Brain pericyte (primary cell): Measurements from ENCODE around the gene HEATR5A.
"Not testable (repeated sequence)": the region's sequence is repeated elsewhere in the genome, so short reads cannot be mapped to it uniquely, and the experiment has no call there.

ENCODE experiments used
- DNase-seq: peaks from one replicate; pipeline ENCODE4 v3.0.0-alpha.2; 2012; ENCODE audit warnings: low read depth, low spot score

Gene HEATR5A

DNA sequence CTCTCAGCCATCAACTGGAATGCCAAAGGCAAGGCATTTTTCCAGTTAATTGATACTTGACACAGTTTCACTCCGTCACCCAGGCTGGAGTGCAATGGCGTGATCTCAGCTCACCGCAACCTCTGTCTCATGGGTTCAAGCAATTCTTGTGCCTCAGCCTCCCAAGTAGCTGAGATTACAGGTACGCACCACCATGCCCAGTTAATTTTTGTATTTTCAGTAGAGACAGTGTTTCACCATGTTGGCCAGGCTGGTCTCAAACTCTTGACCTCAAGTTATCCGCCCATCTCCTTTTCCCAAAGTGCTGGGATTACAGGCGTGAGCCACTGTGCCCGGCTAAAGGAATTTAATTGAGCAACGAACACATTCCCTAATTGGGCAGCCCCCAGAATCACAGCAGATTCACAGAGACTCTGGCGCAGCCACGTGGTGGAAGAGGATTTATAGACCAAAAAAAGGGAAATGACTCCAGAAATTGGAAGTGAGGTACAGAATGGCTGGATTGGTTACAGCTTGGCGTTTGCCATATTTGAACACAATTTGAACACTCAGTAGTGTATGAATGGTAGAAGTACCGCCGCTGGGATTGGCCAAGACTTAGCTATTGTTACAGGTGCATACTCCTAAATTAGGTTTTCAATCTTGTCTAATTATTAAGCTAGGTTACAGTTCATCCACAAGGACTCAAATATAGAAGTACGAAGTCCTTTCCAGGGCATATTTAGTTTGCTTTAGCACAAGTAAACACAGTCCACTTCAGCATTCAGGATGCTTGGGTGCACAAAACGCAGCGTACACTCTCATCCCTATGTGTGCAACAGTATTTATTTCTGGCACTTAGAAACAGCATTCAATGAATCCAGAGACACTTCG, 162.6 kb downstream of the HEATR5A start:
- not testable (repeated sequence) for DNase-seq

DNA sequence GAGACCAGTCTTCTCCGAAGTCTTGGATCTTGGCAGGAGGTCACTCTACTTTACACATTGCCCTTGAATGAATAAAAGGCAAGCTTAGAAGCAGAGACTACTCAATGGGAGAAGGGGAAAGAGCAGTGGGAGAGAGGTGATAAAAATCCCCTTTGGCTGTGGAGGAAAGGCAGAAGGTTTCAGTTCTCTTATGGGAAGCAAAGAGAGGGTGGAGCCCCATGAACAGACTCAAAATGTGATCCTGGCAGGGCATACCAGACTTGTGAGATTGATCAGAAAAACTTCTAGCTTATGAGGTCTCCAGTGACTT, 163.2 kb downstream of the HEATR5A start:
- no peak for DNase-seq

DNA sequence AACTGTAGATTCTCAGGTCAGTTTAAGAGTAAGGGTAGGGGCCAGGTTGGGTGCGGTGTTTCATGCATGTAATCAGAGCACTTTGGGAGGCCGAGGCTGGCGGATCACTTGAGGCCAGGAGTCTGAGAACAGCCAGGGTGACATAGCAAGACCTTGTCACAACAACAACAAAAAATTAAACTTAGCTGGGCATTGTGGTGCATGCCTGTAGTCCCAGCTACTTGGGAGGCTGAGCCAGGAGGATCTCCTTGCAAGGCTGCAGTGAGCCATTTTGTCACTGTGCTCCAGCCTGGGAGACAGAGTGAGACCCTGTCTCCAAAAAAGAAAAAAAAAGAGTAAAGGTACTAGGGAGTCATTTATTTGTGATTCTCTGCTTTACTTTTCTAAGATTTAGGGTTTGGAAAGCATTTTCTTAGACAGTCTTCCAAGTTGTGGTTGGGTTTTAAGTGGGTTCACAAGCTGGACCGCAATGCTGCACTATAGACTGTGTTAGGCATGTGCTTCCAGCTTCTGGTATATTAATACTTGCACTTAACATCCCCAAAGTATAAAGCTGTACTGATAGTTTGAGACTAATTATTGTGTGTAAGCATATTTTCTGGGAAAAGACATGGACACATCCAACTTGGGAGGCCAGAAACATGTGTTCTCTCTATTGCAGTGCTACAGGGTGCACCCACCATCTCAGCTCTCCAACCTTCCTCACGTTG, 163.7 kb downstream of the HEATR5A start:
- no peak for DNase-seq

DNA sequence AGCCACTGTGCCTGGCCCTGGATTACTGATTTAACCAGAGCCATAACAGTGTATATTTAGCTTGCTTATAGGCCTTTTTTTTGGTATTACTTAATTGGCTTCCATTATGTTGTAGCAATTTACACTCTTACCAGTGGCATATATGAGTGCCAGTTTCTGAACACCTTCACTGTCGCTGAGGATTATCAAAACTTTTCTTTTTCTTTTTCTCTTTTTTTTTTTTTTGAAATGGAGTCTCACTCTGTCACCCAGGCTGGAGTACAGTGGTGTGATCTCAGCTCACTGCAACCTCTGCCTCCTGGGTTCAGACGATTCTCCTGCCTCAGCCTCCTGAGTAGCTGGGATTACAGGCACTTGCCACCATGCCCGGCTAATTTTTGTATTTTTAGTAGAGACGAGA, 164.4 kb downstream of the HEATR5A start:
- not testable (repeated sequence) for DNase-seq

DNA sequence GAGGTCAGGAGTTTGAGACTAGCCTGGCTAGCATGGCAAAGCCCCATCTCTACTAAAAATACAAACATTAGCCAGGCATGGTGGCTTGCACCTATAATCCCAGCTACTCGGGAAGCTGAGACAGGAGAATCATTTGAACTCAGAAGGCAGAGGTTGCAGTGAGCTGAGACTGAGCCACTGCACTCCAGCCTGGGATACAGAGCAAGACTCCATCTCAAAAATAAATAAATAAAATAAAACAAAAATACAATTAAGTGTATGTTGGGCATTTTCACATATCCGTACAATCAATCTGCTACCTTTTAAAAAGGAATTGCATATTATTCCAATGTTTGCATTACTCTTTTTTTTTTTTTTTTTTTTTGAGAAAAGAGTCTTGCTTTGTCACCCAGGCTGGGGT, 165.1 kb downstream of the HEATR5A start:
- no peak for DNase-seq

DNA sequence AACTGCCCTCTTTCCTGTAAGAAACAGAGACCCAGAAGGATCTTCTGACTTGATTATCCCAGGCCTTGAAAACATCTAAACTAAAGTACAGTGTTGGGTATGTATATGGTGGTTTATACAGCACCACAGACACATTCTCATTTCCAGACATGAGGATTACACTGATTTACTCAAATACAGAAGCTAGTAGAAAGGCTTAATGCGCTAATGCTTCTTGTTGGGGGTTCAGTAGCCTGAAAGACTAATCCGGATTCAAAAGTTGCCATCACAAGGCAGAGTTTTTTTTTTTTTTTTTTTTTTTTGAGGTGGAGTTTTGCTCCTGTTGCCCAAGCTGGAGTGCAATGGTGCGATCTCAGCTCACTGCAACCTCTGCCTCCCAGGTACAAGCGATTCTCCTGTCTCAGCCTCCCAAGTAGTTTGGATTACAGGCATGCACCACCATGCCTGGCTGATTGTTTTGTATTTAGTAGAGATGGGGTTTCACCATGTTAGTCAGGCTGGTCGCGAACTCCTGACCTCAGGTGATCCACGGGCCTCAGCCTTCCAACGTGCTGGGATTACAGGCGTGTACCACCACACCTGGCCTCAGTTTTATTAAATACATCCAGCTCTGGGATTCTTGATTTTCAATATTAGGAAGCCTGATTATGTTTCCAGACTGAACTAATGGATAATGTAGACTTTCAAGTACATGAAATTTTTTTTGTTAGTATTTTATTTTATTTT, 166.4 kb downstream of the HEATR5A start:
- no peak for DNase-seq

DNA sequence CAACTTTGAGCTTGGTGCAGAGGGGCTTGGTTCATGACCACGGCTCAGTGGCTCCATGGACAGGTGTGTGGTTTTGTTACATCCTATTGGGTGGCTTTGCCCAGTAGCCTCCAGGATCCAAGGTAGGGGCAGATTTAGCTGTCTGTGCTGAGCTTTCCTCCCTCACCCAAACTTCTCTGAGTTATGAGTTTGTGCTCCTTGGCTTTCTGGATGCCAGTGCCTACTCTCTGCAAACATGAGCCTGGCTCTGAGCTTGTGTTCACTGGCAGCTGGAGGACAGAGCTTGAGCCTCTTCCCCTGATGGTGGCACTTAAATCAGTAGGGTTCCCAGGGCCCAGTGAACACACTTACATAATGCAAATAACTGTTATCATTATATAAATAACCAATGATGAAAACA, 167.5 kb downstream of the HEATR5A start:
- DNase-seq: no peak

DNA sequence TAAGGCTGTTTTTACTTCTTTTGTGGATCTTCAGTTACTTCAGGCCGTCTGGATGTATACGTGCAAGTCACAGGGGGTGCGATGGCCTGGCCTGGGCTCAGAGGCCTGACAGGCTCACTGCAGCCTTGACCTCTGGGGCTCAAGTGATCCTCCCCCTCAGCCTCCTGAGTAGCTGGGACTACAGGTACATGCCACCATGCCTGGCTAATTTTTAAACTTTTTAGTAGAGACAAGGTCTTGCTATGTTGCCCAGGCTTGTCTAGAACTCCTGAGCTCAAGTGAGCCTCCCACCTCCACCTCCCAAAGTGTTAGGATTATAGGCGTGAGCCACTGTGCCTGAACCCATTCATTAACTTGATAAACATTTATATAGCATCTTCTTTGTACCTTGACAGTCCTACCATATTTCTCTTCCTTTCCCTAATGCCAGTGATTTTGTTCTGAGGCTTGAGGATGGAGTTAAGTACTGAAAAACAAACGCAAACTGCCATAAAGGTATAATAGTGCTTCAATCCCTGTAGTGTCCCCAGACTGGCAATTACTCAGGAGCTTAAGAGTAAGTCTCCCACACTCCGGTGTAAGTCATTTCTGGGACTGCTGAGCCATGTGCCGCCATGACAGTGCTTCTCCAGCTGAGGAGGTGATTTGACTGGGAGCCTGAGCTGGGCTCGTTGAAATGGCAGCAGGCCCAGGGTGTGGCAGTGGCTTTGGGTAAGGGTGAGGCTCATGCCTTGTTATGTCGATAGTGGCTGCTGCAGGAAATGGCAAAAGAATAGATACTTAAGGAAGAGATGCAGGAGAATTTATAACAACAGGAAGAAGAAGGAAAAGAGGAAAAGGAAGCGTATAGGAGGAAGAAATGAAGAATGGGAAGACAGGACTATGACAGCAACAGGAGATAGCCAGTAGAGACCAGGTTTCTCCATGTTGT, 169.1 kb downstream of the HEATR5A start:
- DNase-seq: no peak

DNA sequence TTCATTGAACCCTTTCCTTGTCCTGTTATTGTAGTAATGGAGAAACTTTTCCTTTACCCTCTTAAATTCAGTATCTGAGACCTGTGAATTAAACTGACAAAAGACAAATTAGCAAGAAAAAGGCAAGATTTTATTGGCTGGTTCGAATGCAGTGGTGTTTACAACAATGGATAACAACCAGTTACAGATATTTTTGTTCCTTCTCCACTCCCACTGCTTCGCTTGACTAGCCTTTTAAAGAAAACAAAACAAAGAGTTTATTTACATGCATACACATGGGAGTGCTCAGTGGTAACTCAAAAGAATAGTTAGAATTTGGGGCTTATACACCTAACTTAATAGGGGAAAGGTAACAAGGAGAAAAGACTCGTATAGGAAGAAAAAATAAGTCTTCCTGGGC, 175.7 kb downstream of the HEATR5A start:
- DNase-seq: no peak

DNA sequence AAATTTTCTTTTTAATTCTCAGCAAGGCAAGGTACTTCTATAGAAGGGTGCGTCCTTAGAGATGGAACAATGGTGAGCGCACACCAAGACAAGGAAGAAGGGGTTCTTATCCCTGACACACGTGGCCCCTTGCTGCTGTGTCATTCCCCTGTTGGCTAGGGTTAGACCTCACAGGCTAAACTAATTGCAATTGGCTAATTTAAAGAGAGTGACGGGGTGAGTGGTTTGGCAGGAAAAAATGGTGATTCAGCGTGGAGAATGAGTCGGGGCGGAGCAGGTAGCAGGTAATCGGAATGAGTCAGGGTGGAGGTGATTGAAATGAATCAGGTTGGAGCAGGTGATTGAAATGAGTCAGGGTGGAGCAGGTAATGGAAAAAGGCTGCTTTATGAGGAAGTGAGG, 176.5 kb downstream of the HEATR5A start:
- no peak for DNase-seq

DNA sequence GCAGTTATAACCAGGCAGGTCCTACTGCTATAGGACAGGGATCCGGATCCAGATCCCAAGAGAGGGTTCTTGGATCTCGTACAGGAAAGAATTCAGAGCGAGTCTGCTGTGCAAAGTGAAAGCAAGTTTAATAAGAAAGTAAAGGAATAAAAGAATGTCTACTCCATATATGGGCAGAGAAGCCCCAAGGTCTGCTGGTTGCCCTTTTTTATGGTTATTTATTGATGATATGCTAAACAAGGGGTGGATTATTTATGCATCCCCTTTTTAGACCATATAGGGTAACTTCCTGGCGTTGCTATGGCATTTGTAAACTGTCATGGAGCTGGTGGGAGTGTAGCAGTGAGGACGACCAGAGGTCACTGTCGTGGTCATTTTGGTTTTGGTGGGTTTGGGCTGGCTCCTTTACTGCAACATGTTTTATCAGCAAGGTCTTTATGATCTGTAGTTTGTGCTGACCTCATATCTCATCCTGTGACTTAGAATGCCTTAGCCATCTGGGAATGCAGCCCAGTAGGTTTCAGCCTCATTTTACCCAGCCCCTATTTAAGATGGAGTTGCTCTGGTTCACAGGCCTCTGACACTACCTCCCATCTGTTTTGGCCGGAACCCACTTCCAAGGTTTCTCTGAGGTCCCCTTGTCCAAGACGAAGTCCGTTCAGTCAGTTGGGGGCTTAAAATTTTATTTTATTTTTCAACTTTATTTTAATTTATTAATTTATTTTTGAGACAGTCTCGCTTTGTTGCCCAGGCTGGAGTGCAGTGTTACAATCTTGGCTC, 178.0 kb downstream of the HEATR5A start:
- not testable (repeated sequence) for DNase-seq
